ENCODE measurements around the gene ANKEF1. TPM values are rescaled to one million over a fixed set of nuclear protein-coding genes. Genes with fewer than 3 reads are reported as not detected.

Gene ANKEF1
- total RNA-seq, 1 experiment from 2014 or later: 8.3 TPM

- H3K4me3 Mint-ChIP-seq: no peak overlapping the region
- Histone ChIP-seq H3K23ac (ENCODE audit: insufficient read length, low read depth, low read length) (no peak overlapping the region), H2BK5ac (ENCODE audit: insufficient read length, low read length) (no peak overlapping the region), H2BK120ac (ENCODE audit: low read depth, low read length, poor library complexity, severe bottlenecking) (no peak overlapping the region), H3K14ac (ENCODE audit: insufficient read depth, low read length) (no peak overlapping the region), H3K4ac (ENCODE audit: low read depth, low read length) (no peak overlapping the region), H2AK5ac (ENCODE audit: insufficient read length, low read length) (no peak overlapping the region), H3K27me3 (ENCODE audit: insufficient read depth, low read length) (no peaks in the 10 kb centered on the region), H3T11ph (ENCODE audit: low read length) (no peak overlapping the region), H3K4me1 (ENCODE audit: insufficient read depth, low read length) (no peaks in the 10 kb centered on the region), H4K8ac (replicated peaks; ENCODE audit: insufficient read length, low read depth, low read length) (no peak overlapping the region), H3K79me1 (ENCODE audit: insufficient read depth, low read depth, low read length, poor library complexity, severe bottlenecking) (no peaks in the 10 kb centered on the region), H3K56ac (ENCODE audit: insufficient read length, low read depth, low read length) (no peak overlapping the region), H3K79me2 (ENCODE audit: insufficient read depth, low read length) (no peaks in the 10 kb centered on the region), H3K23me2 (ENCODE audit: insufficient read length, low read depth, low read length, poor library complexity, severe bottlenecking) (no peaks in the 10 kb centered on the region), H4K5ac (ENCODE audit: insufficient read length, low read depth, low read length) (no peak overlapping the region), H4K91ac (ENCODE audit: insufficient read length, low read depth, low read length) (no peak overlapping the region), H2AFZ (ENCODE audit: low read length) (no peak overlapping the region), H3K27ac (ENCODE audit: insufficient read length, low read depth, low read length) (no peak overlapping the region), H3K9me3 (ENCODE audit: control insufficient read depth, low read depth, low read length) (no peaks in the 10 kb centered on the region), H3K9ac (ENCODE audit: extremely low read depth, insufficient read length, low read length) (no peak overlapping the region), H3K4me2 (ENCODE audit: insufficient read depth, insufficient read length, low read length) (no peak overlapping the region), H4K20me1 (ENCODE audit: control insufficient read depth, insufficient read depth, insufficient read length) (no peaks in the 10 kb centered on the region), H3K18ac (ENCODE audit: insufficient read length, low read depth, low read length) (no peak overlapping the region), H2BK20ac (ENCODE audit: low read depth, low read length, poor library complexity, severe bottlenecking) (no peak overlapping the region), H2BK15ac (ENCODE audit: low read depth, low read length) (no peak overlapping the region), H2BK12ac (ENCODE audit: insufficient read length, low read depth, low read length) (no peak overlapping the region)
- peaks cover 0 to 3% (median 0%) of the 10 kb centered on the region in 3 experiments; a peak in 1 of 7 replicates for H3K36me3 Mint-ChIP-seq (ENCODE audit: insufficient read depth in 1 of 3, low read depth in 3 of 3)
- no peak for DNase-seq
- H3K4me1 Mint-ChIP-seq: no peaks in the 10 kb centered on the region
- H3K9me3 Mint-ChIP-seq: peaks cover 3% of the 10 kb centered on the region in 2 experiments; a peak in 4 of 5 replicates
- WGBS (ENCODE audit: extremely low coverage, insufficient read length, low lambda C conversion rate): no CpG with 5 or more reads among the region's 1 CpG
- peak overlapping the region in 2 of 3 experiments; percentile 41 to 52; a peak in 2 of 7 replicates for H3K27ac Mint-ChIP-seq
- H3K27me3 Mint-ChIP-seq (ENCODE audit: low read depth): no peaks in the 10 kb centered on the region
- TF ChIP-seq CTCF (conservative IDR thresholded peaks at IDR 0.05): no peak
Measured at GRCh38 chr20:9999645-10000044, 35.1 kb upstream of the ANKEF1 start.

Data from H9 (cell line).